Stomach (tissue), 9 donors: ENCODE measurements around the gene SLC4A4. TPM values are rescaled to one million over a fixed set of nuclear protein-coding genes. Genes with fewer than 3 reads are reported as not detected.

Experiments
- DNase-seq, 2 donors: peaks; one replicate each; pipeline versions ENCODE4 v3.0.0 to v3.0.0-alpha.2; 2013 to 2019
- H3K27ac ChIP-seq, 5 donors: fragments of 200-600 bp in 4 of 5; sonication (generic) in 4 of 5; one replicate each; pipeline ENCODE4 v1.5.1; 2013 to 2019; ENCODE audit warnings: mild to moderate bottlenecking in 1 of 5, moderate library complexity in 1 of 5
- H3K27me3 ChIP-seq, 3 donors: fragments of 200-600 bp; sonication (generic); one replicate each; pipeline ENCODE4 v1.5.1; 2017 to 2019; ENCODE audit warnings: mixed run types in 1 of 3
- H3K36me3 ChIP-seq, 4 donors: fragments of 200-600 bp; sonication (generic); 1 replicate in 3 of 4; 2 replicates in 1 of 4; pipeline ENCODE4 v1.5.1; 2016 to 2019
- H3K4me1 ChIP-seq, 4 donors: fragments of 200-600 bp; sonication (generic); one replicate each; pipeline ENCODE4 v1.5.1; 2016 to 2019
- H3K4me3 ChIP-seq, 4 donors: fragments of 200-600 bp; sonication (generic) in 3 of 4; one replicate each; pipeline ENCODE4 v1.5.1; 2016 to 2019; ENCODE audit warnings: mild to moderate bottlenecking in 1 of 4
- H3K9me3 ChIP-seq, 4 donors: fragments of 200-600 bp; sonication (generic); one replicate each; pipeline ENCODE4 v1.5.1; 2016 to 2019
- CTCF ChIP-seq, 7 experiments: fragments of 450-650 bp in 4 of 7; fragments of 200-600 bp in 3 of 7; sonication (generic) in 3 of 7; IDR thresholded peaks; one replicate each; pipeline ENCODE4 v1.5.1; 2016 to 2019; ENCODE audit warnings: antibody characterized with exemption in 7 of 7, control low read depth in 2 of 7, mild to moderate bottlenecking in 1 of 7
- EP300 ChIP-seq: sonication (generic); formaldehyde crosslinking; IDR thresholded peaks from one replicate; pipeline ENCODE4 v1.6.1; 2017; ENCODE audit warnings: antibody characterized with exemption
- POLR2A ChIP-seq, 4 donors: fragments of 450-650 bp; IDR thresholded peaks; one replicate each; pipeline ENCODE4 v1.6.1; 2016; ENCODE audit warnings: antibody characterized with exemption in 4 of 4, control low read depth in 2 of 4, mild to moderate bottlenecking in 1 of 4, moderate library complexity in 1 of 4
- POLR2AphosphoS5 ChIP-seq, 3 donors: sonication (generic); formaldehyde crosslinking; IDR thresholded peaks; one replicate each; pipeline ENCODE4 v1.6.1; 2016; ENCODE audit warnings: antibody characterized with exemption in 3 of 3
- WGBS, 5 donors: extraction: QIAGEN DNeasy Blood & Tissue Kit in 3 of 5; methylation state at CpG; one replicate each; pipeline versions ENCODE4 v1.1.5 to v1.1.7; 2013 to 2018; 5-methylcytosine and 5-hydroxymethylcytosine counted together
- intact Hi-C: fragments of 100-400 bp; cut with DNase I; formaldehyde crosslinking; loops from one replicate; pipeline ENCODE4 v1.15.1; 2023; ENCODE audit warnings: low total_unique reads
- polyA plus RNA-seq, 3 donors: library from polyadenylated mRNA; stranded (reverse); fragments of 200-250 nt; gene quantifications; one replicate each; pipeline ENCODE4 v1.2.3, GENCODE V29; 2013
- total RNA-seq, 5 donors: library from RNA; depleted of rRNA; stranded (reverse); fragments of >200 nt; gene quantifications; one replicate each; pipeline versions ENCODE4 v1.1.0 to v1.2.3, GENCODE V29; 2014 to 2016
- donor health status: healthy with polysubstance abuse.
- donor health status: Bipolar disorder and iron deficiency.
- donor health status: healthy.

SLC4A4 gene
- total and polyA plus RNA-seq, 8 donors = 1.8 to 95.3 (median 12.8) TPM

GRCh38 chr4:71550220-71551165, 211.7 kb downstream of the SLC4A4 start:
- TF ChIP-seq POLR2AphosphoS5 (IDR thresholded peaks at IDR 0.05) (peak in 2 of 3 donors; percentile 12 to 60), EP300 (no peak)
- intact Hi-C loops = no loop called here
- H3K4me3 ChIP-seq = no peak overlapping the region
- H3K36me3 ChIP-seq = no peaks in the 10 kb centered on the region
- peak overlapping the region in 3 of 5 donors; percentile 12 to 66 (median 25) for H3K27ac ChIP-seq
- no peaks in the 10 kb centered on the region for H3K9me3 ChIP-seq
- DNase-seq = peak in 1 of 2 donors; percentile 61
- no peaks in the 10 kb centered on the region for H3K27me3 ChIP-seq
- 25 to 49% (median 34%) methylated on average over 7 of the region's 7 CpGs for WGBS, 5 donors
- H3K4me1 ChIP-seq = peaks cover 4 to 29% (median 13%) of the 10 kb centered on the region in 4 donors

GRCh38 chr4:71553605-71554004, 214.8 kb downstream of the SLC4A4 start:
- H3K9me3 ChIP-seq = no peaks in the 10 kb centered on the region
- H3K4me3 ChIP-seq = no peak overlapping the region
- no peaks in the 10 kb centered on the region for H3K27me3 ChIP-seq
- DNase-seq = peak in 1 of 2 donors; percentile 43
- H3K36me3 ChIP-seq = peaks cover 0 to 4% (median 0%) of the 10 kb centered on the region in 4 donors
- 48 to 62% (median 53%) methylated on average over 1 of the region's 1 CpG for WGBS, 5 donors
- TF ChIP-seq POLR2A (IDR thresholded peaks at IDR 0.05) (no peak), POLR2AphosphoS5 (IDR thresholded peaks at IDR 0.05) (no peak), CTCF (IDR thresholded peaks at IDR 0.05) (peak in 5 of 7 experiments; percentile 25 to 53 (median 39))
- peaks cover 4 to 28% (median 13%) of the 10 kb centered on the region in 4 donors for H3K4me1 ChIP-seq
- no peak overlapping the region for H3K27ac ChIP-seq
- intact Hi-C loops = no loop called here

- intact Hi-C loops = no loop called here
- WGBS, 5 donors = 84 to 90% (median 89%) methylated on average over 2 of the region's 2 CpGs
- no peak overlapping the region for H3K4me3 ChIP-seq
- H3K9me3 ChIP-seq = no peaks in the 10 kb centered on the region
- no peaks in the 10 kb centered on the region for H3K27me3 ChIP-seq
- H3K36me3 ChIP-seq = peaks cover 0 to 4% (median 0%) of the 10 kb centered on the region in 4 donors
- no peak for DNase-seq
- no peak overlapping the region for H3K27ac ChIP-seq
- TF ChIP-seq CTCF (IDR thresholded peaks at IDR 0.05) = peak in 1 of 7 experiments; percentile 0
- TF ChIP-seq EP300 = no peak
- peaks cover 3 to 24% (median 13%) of the 10 kb centered on the region in 4 donors for H3K4me1 ChIP-seq
These were observed 215.2 kb downstream of the SLC4A4 start for GRCh38 chr4:71554025-71554424.

GRCh38 chr4:71558248-71558647, 219.4 kb downstream of the SLC4A4 start:
- H3K9me3 ChIP-seq = no peaks in the 10 kb centered on the region
- H3K27ac ChIP-seq = no peak overlapping the region
- H3K27me3 ChIP-seq = no peaks in the 10 kb centered on the region
- intact Hi-C loops = no loop called here
- TF ChIP-seq EP300 = no peak
- no peak for TF ChIP-seq POLR2A (IDR thresholded peaks at IDR 0.05)
- TF ChIP-seq CTCF (IDR thresholded peaks at IDR 0.05) = no peak
- no peak for TF ChIP-seq POLR2AphosphoS5 (IDR thresholded peaks at IDR 0.05)
- DNase-seq = no peak
- 37 to 55% (median 39%) methylated on average over 1 of the region's 1 CpG for WGBS, 5 donors
- H3K4me3 ChIP-seq = no peak overlapping the region
- peaks cover 0 to 8% (median 0%) of the 10 kb centered on the region in 4 donors for H3K4me1 ChIP-seq
- peaks cover 0 to 4% (median 0%) of the 10 kb centered on the region in 4 donors for H3K36me3 ChIP-seq
